Loucy (cell line): ENCODE results near the gene FKBP4.

Experiments
- CTCF ChIP-seq: fragments of 200-600 bp; sonication (generic); conservative IDR thresholded peaks from 2 replicates; pipeline ENCODE4 v1.5.1; 2014; ENCODE audit warnings: mild to moderate bottlenecking, antibody characterized with exemption, low read length
- EZH2phosphoT487 ChIP-seq: fragments of 200-600 bp; IDR thresholded peaks from 2 replicates; pipeline ENCODE4 v1.6.1; 2018; ENCODE audit warnings: antibody characterized with exemption, mild to moderate bottlenecking, moderate library complexity, borderline replicate concordance

DNA sequence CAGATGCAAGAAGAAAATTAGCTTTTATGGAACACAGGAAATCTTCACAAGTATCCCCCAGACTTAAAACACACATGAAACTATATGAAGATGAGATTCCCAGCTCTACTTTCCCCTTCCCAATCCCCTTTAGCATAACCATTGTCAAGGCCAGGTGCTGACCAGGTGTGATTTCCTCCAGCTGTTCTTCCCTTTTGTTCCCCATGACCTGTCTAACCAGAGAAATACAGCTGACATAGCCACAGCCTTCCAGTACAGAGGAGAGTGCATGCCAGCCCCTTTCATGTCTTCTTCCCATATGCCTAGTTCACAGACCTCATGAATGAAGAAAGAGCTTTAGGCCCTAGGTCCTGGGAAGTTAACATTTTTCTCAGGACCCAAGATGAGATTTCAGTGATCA, 43.5 kb upstream of the FKBP4 start:
- TF ChIP-seq CTCF: no peak
- TF ChIP-seq EZH2phosphoT487: no peak
